Colonic mucosa (tissue), 4 donors: ENCODE measurements around the gene ROGDI. TPM values are rescaled to one million over a fixed set of nuclear protein-coding genes. Genes with fewer than 3 reads are reported as not detected.

Source experiments
- DNase-seq: peaks from one replicate; pipeline ENCODE4 v3.0.0-alpha.2; 2020
- H3K27ac ChIP-seq: fragments of 200-600 bp; one replicate; pipeline ENCODE4 v1.8.0; 2021
- H3K27me3 ChIP-seq: fragments of 200-600 bp; one replicate; pipeline ENCODE4 v1.8.0; 2021
- H3K36me3 ChIP-seq: fragments of 200-600 bp; one replicate; pipeline ENCODE4 v1.8.0; 2021
- H3K4me1 ChIP-seq: fragments of 200-600 bp; one replicate; pipeline ENCODE4 v1.8.0; 2021; ENCODE audit warnings: mild to moderate bottlenecking
- H3K4me3 ChIP-seq: fragments of 200-600 bp; one replicate; pipeline ENCODE4 v1.8.0; 2021
- H3K9ac ChIP-seq, 2 donors: one replicate each; pipeline ENCODE4 v1.7.0; 2013; ENCODE audit warnings: control low read depth in 2 of 2, low read depth in 2 of 2, low read length in 2 of 2
- H3K9me3 ChIP-seq: fragments of 200-600 bp; one replicate; pipeline ENCODE4 v1.8.0; 2021
- CTCF ChIP-seq: fragments of 200-600 bp; IDR thresholded peaks from one replicate; pipeline ENCODE4 v1.8.0; 2022; ENCODE audit warnings: antibody characterized with exemption, mild to moderate bottlenecking
- intact Hi-C: fragments of 100-400 bp; cut with DNase I; formaldehyde crosslinking; loops from one replicate; pipeline ENCODE4 v1.14.1; 2022
- total RNA-seq, 2 donors: library from RNA; stranded (reverse); fragmentation: NEBNext Ultra II Directional in 1 of 2; extraction: Animal tissue kit (Norgen Biotek cat#: 25700) in 1 of 2; gene quantifications; one replicate each; pipeline ENCODE4 v1.2.1, GENCODE V29; 2021
- donor health status: healthy.
- donor health status: DM: no; HTN: no; CAD: no.
- donor health status: DM: no; HTN: no; CAD: no.

ROGDI gene
- total RNA-seq, 2 donors from 2014 or later, result 18.1 to 23.9 TPM

DNA sequence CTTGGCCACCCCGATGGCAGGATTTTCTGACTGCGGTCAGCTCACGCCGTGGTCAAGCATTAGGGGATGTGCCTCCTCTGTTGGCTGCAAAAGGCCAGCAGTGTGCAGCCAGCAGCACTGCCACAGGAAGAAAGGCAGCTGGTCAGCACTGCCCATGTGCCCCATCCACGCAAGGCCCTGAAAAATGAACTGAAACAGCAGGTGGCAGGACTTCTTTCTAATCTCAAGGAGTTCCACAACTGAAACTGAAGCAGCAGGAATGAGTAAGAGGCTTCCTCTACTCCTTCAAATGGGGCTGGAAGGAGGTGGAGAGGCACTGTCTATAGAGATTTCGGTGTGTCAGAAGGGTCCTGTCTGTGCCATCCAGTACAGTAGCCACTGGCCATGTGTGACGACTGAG is 38.6 kb downstream of the ROGDI start:
- no peak overlapping the region for H3K4me3 ChIP-seq
- no peak overlapping the region for H3K9ac ChIP-seq
- intact Hi-C loops, result no loop called here
- no peaks in the 10 kb centered on the region for H3K9me3 ChIP-seq
- DNase-seq, result no peak
- peaks cover 7% of the 10 kb centered on the region for H3K36me3 ChIP-seq
- no peaks in the 10 kb centered on the region for H3K27me3 ChIP-seq
- H3K4me1 ChIP-seq, result peaks cover 15% of the 10 kb centered on the region
- TF ChIP-seq CTCF, result no peak
- no peak overlapping the region for H3K27ac ChIP-seq

GRCh38 chr16:4762205-4762604 is 40.2 kb downstream of the ROGDI start:
- H3K9me3 ChIP-seq, result no peaks in the 10 kb centered on the region
- peaks cover 11% of the 10 kb centered on the region for H3K4me1 ChIP-seq
- peaks cover 7% of the 10 kb centered on the region for H3K36me3 ChIP-seq
- no peak overlapping the region for H3K27ac ChIP-seq
- H3K4me3 ChIP-seq, result no peak overlapping the region
- no peaks in the 10 kb centered on the region for H3K27me3 ChIP-seq
- intact Hi-C loops, result no loop called here
- DNase-seq, result no peak
- no peak overlapping the region for H3K9ac ChIP-seq
- no peak for TF ChIP-seq CTCF

DNA sequence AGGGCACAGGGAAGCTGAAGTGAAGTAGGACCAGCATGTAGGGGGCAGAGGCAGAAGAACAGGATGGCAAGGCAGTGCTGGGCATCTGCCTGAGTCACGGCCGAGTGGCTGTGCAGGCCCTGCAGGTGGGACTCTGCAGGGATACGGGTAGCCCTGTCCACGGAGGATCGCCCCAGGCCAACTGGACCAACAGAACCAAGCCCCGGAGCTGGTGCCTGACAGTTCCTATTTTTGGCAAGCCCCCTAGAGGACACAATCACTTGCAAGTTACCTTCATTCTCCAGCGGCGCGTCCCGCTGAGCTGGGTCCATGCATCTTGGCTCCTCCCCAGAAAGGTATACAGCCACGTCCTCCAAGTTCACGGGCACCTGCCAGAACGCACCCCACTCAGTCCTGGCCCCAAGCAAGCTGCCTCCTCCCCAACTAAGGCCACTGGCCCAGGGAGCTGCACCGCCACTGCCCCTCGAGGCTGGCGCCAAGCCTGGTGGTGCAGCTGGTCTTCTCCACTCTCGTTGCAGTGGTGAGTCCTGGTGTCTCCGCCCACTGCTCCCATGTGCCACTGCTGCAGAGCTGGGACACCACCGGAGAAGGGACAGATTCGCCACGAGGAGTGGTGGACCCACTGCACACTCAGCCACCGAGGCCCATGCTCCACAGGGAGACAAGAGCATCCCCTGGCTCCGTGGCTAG is 42.1 kb downstream of the ROGDI start:
- TF ChIP-seq CTCF, result no peak
- Histone ChIP-seq H3K9me3 (no peaks in the 10 kb centered on the region), H3K9ac (no peak overlapping the region), H3K4me3 (no peak overlapping the region), H3K27ac (no peak overlapping the region), H3K36me3 (peaks cover 7% of the 10 kb centered on the region), H3K4me1 (peaks cover 1% of the 10 kb centered on the region), H3K27me3 (no peaks in the 10 kb centered on the region)
- DNase-seq, result no peak
- intact Hi-C loops, result no loop called here

GRCh38 chr16:4755687-4756086 is 46.7 kb downstream of the ROGDI start:
- no peak for DNase-seq
- H3K27me3 ChIP-seq, result no peaks in the 10 kb centered on the region
- intact Hi-C loops, result no loop called here
- H3K9ac ChIP-seq, result no peak overlapping the region
- H3K27ac ChIP-seq, result no peak overlapping the region
- H3K4me1 ChIP-seq, result no peaks in the 10 kb centered on the region
- H3K9me3 ChIP-seq, result no peaks in the 10 kb centered on the region
- TF ChIP-seq CTCF, result no peak
- no peak overlapping the region for H3K4me3 ChIP-seq
- H3K36me3 ChIP-seq, result peaks cover 11% of the 10 kb centered on the region

DNA sequence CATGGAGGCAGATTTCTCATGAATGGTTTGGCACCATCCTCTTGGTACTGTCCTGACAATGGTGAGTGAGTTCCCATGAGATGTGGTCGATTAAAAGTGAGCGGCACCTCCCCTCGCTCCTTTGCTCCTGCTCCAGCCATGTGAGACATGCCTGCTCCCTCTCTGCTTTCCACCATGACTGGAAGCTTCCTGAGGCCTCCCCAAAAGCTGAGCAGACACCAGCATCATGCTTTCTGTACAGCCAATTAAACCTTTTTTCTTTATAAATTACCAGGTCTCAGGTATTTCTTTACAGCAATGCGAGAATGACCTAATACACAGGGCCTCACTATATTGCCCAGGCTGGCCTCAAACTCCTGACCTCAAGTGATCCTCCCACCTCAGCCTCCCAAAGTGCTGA is 47.6 kb downstream of the ROGDI start:
- no peak for TF ChIP-seq CTCF
- intact Hi-C loops, result no loop called here
- Histone ChIP-seq H3K27ac (no peak overlapping the region), H3K4me1 (no peaks in the 10 kb centered on the region), H3K4me3 (no peak overlapping the region), H3K9ac (no peak overlapping the region), H3K36me3 (peaks cover 10% of the 10 kb centered on the region), H3K9me3 (no peaks in the 10 kb centered on the region), H3K27me3 (no peaks in the 10 kb centered on the region)
- DNase-seq, result no peak
